Activated naive CD8-positive, alpha-beta T cell treated with anti-CD3 and anti-CD28 coated beads, Interleukin-2, amount 50 U/mL, for 24 hours (primary cell): Measurements from ENCODE around the gene ZDHHC8.
A peak's percentile ranks its signal among the peaks of the same experiment; 100 is the strongest.

Source experiments
- ATAC-seq: fragments of 150-1000 bp; cut with Tn5 transposase; one replicate; pipeline ENCODE4 v1.10.0; 2021
- DNase-seq: peaks from one replicate; pipeline ENCODE4 v3.0.0; 2021
- H3K27ac Mint-ChIP-seq: one replicate; pipeline ENCODE4 v1.8.0; 2021; ENCODE audit warnings: mild to moderate bottlenecking, mixed read lengths
- H3K27me3 Mint-ChIP-seq: one replicate; pipeline ENCODE4 v1.8.0; 2021; ENCODE audit warnings: mixed read lengths
- H3K36me3 Mint-ChIP-seq: one replicate; pipeline ENCODE4 v1.8.0; 2021; ENCODE audit warnings: low read depth, mixed read lengths
- H3K4me1 Mint-ChIP-seq: one replicate; pipeline ENCODE4 v1.8.0; 2021; ENCODE audit warnings: mixed read lengths
- H3K4me3 Mint-ChIP-seq: one replicate; pipeline ENCODE4 v1.8.0; 2021; ENCODE audit warnings: mild to moderate bottlenecking, moderate library complexity, mixed read lengths
- H3K9me3 Mint-ChIP-seq: one replicate; pipeline ENCODE4 v1.8.0; 2021; ENCODE audit warnings: mixed read lengths

The ZDHHC8 gene

GRCh38 chr22:20107471-20107901 lies 24.1 kb upstream of the ZDHHC8 start:
- H3K27ac Mint-ChIP-seq: no peak overlapping the region
- peaks cover 19% of the 10 kb centered on the region for H3K36me3 Mint-ChIP-seq
- no peak overlapping the region for H3K4me3 Mint-ChIP-seq
- no peaks in the 10 kb centered on the region for H3K9me3 Mint-ChIP-seq
- H3K27me3 Mint-ChIP-seq: no peaks in the 10 kb centered on the region
- DNase-seq (no peak), ATAC-seq (no peak)
- peaks cover 23% of the 10 kb centered on the region for H3K4me1 Mint-ChIP-seq

- Mint-ChIP-seq H3K4me3 (no peak overlapping the region), H3K9me3 (no peaks in the 10 kb centered on the region), H3K27ac (no peak overlapping the region), H3K4me1 (peaks cover 25% of the 10 kb centered on the region), H3K36me3 (peaks cover 18% of the 10 kb centered on the region), H3K27me3 (no peaks in the 10 kb centered on the region)
- ATAC-seq: no peak
- no peak for DNase-seq
Observed at GRCh38 chr22:20107951-20108756, 23.4 kb upstream of the ZDHHC8 start.

- Mint-ChIP-seq H3K4me3 (no peak overlapping the region), H3K9me3 (no peaks in the 10 kb centered on the region), H3K4me1 (peaks cover 26% of the 10 kb centered on the region), H3K36me3 (peaks cover 15% of the 10 kb centered on the region), H3K27me3 (no peaks in the 10 kb centered on the region), H3K27ac (no peak overlapping the region)
- ATAC-seq (no peak), DNase-seq (no peak)
Observed at GRCh38 chr22:20108757-20109230, 22.8 kb upstream of the ZDHHC8 start.

GRCh38 chr22:20109411-20110358 lies 21.9 kb upstream of the ZDHHC8 start:
- ATAC-seq: no peak
- DNase-seq: no peak
- Mint-ChIP-seq H3K9me3 (no peaks in the 10 kb centered on the region), H3K36me3 (peaks cover 19% of the 10 kb centered on the region), H3K4me1 (peaks cover 32% of the 10 kb centered on the region), H3K27me3 (no peaks in the 10 kb centered on the region), H3K27ac (peak overlapping the region; percentile 60), H3K4me3 (no peak overlapping the region)

GRCh38 chr22:20110359-20110985 lies 21.1 kb upstream of the ZDHHC8 start:
- Mint-ChIP-seq H3K27me3 (no peaks in the 10 kb centered on the region), H3K4me1 (peaks cover 39% of the 10 kb centered on the region), H3K9me3 (no peaks in the 10 kb centered on the region), H3K27ac (peak overlapping the region; percentile 95), H3K4me3 (no peak overlapping the region), H3K36me3 (peaks cover 21% of the 10 kb centered on the region)
- DNase-seq: no peak
- ATAC-seq: no peak

- ATAC-seq: peak; percentile 79
- peaks cover 41% of the 10 kb centered on the region for H3K4me1 Mint-ChIP-seq
- peaks cover 23% of the 10 kb centered on the region for H3K36me3 Mint-ChIP-seq
- no peaks in the 10 kb centered on the region for H3K9me3 Mint-ChIP-seq
- DNase-seq: peak; percentile 62
- H3K4me3 Mint-ChIP-seq: peak overlapping the region; percentile 14
- no peaks in the 10 kb centered on the region for H3K27me3 Mint-ChIP-seq
- H3K27ac Mint-ChIP-seq: peak overlapping the region; percentile 95
Observed at GRCh38 chr22:20111045-20111688, 20.4 kb upstream of the ZDHHC8 start.

GRCh38 chr22:20111689-20112622 lies 19.6 kb upstream of the ZDHHC8 start:
- Mint-ChIP-seq H3K4me1 (peaks cover 42% of the 10 kb centered on the region), H3K27ac (peak overlapping the region; percentile 95), H3K9me3 (no peaks in the 10 kb centered on the region), H3K27me3 (no peaks in the 10 kb centered on the region), H3K4me3 (peak overlapping the region; percentile 32), H3K36me3 (peaks cover 26% of the 10 kb centered on the region)
- no peak for DNase-seq
- ATAC-seq: peak; percentile 37

- Mint-ChIP-seq H3K4me1 (peaks cover 43% of the 10 kb centered on the region), H3K27ac (peak overlapping the region; percentile 95), H3K9me3 (no peaks in the 10 kb centered on the region), H3K27me3 (peaks cover 3% of the 10 kb centered on the region), H3K4me3 (no peak overlapping the region), H3K36me3 (peaks cover 25% of the 10 kb centered on the region)
- ATAC-seq (no peak), DNase-seq (no peak)
Observed at GRCh38 chr22:20112623-20113511, 18.7 kb upstream of the ZDHHC8 start.

GRCh38 chr22:20113551-20114310 lies 17.9 kb upstream of the ZDHHC8 start:
- peaks cover 30% of the 10 kb centered on the region for H3K36me3 Mint-ChIP-seq

GRCh38 chr22:20114506-20115475 lies 16.8 kb upstream of the ZDHHC8 start:
- ATAC-seq (no peak), DNase-seq (no peak)
- peak overlapping the region; percentile 89 for H3K4me3 Mint-ChIP-seq
- peaks cover 59% of the 10 kb centered on the region for H3K4me1 Mint-ChIP-seq
- no peaks in the 10 kb centered on the region for H3K9me3 Mint-ChIP-seq
- H3K36me3 Mint-ChIP-seq: peaks cover 38% of the 10 kb centered on the region
- H3K27me3 Mint-ChIP-seq: peaks cover 3% of the 10 kb centered on the region
- peak overlapping the region; percentile 86 for H3K27ac Mint-ChIP-seq

More at GRCh38 chr22:20113551-20114310, 17.9 kb upstream of the ZDHHC8 start:
- Mint-ChIP-seq H3K4me3 (peak overlapping the region; percentile 60), H3K9me3 (no peaks in the 10 kb centered on the region), H3K4me1 (peaks cover 49% of the 10 kb centered on the region), H3K27me3 (peaks cover 3% of the 10 kb centered on the region), H3K27ac (peak overlapping the region; percentile 86)
- ATAC-seq (no peak), DNase-seq (no peak)
